HepG2 (cell line): Measurements from ENCODE around the gene BCO1. TPM values are rescaled to one million over a fixed set of nuclear protein-coding genes. Genes with fewer than 3 reads are reported as not detected.

ENCODE experiments used
- ATAC-seq: fragments of 200-7000 bp; cut with Tn5 transposase; 3 replicates; pipeline ENCODE4 v1.9.1; 2020; ENCODE audit warnings: mild to moderate bottlenecking, moderate library complexity
- BruUV-seq: library from RNA; stranded (reverse); fragments of 400-500 nt; replicated peaks from 2 replicates; lab custom pipeline; 2021; lab: Mats Ljungman, UMichigan
- CTCF ChIA-PET: fragments of 300-600 bp; formaldehyde crosslinking; extraction: SDS; loops from one replicate; lab custom pipeline; 2021; ENCODE audit warnings: low total read pairs, inconsistent platforms, low intra/inter-chr PET ratio; lab: Yijun Ruan, JAX
- POLR2A ChIA-PET: fragments of 350-600 bp; sonication (Branson Sonifier 250); formaldehyde crosslinking; loops from one replicate; lab custom pipeline; 2020; ENCODE audit warnings: antibody characterized with exemption, inconsistent platforms; lab: Yijun Ruan, JAX
- DNase-seq: peaks from one replicate; pipeline ENCODE4 v3.0.0-alpha.2; 2015; ENCODE audit warnings: low spot score
- FAIRE-seq: peaks from 3 replicates; lab custom pipeline; 2011; peaks lifted over from hg19 to GRCh38; lab: Jason Lieb, UNC
- H2AFZ ChIP-seq: one replicate; pipeline ENCODE4 v1.6.1; 2011; ENCODE audit warnings: low read length, inconsistent platforms
- H3K27ac ChIP-seq: fragments of 300-600 bp; 3 replicates; pipeline ENCODE4 v1.8.0; 2011; ENCODE audit warnings: mixed run types, mild to moderate bottlenecking, mixed read lengths, low read length, inconsistent platforms; ENCODE audit not compliant: insufficient read depth; ENCODE audit errors: extremely low read length
- H3K27me3 ChIP-seq, 2 experiments: fragments of 200-600 bp in 1 of 2; 2 replicates in 1 of 2; 3 replicates in 1 of 2; pipeline versions ENCODE4 v1.6.0 to v1.8.0; 2011; ENCODE audit warnings: low read length in 2 of 2, mild to moderate bottlenecking in 2 of 2, moderate library complexity in 2 of 2, inconsistent platforms in 1 of 2; ENCODE audit not compliant: insufficient read depth in 2 of 2, control insufficient read depth in 1 of 2
- H3K36me3 ChIP-seq, 2 experiments: fragments of 200-600 bp in 1 of 2; replicated peaks in 1 of 2; 2 replicates in 1 of 2; 3 replicates in 1 of 2; pipeline versions ENCODE4 v1.5.1 to v1.8.0; 2011; ENCODE audit warnings: low read length in 2 of 2, inconsistent platforms in 1 of 2; ENCODE audit not compliant: insufficient read depth in 2 of 2, control insufficient read depth in 1 of 2
- H3K4me1 ChIP-seq: 2 replicates; pipeline ENCODE4 v1.5.1; 2012; ENCODE audit warnings: low read length, inconsistent platforms; ENCODE audit not compliant: insufficient read depth
- H3K4me2 ChIP-seq: 2 replicates; pipeline ENCODE4 v1.6.0; 2011; ENCODE audit warnings: low read depth, low read length, inconsistent platforms
- H3K4me3 ChIP-seq, 3 experiments: fragments of 200-600 bp in 1 of 3; sonication (generic), shearing (Covaris generic) in 1 of 3; replicated peaks in 1 of 3; 2 replicates each; pipeline ENCODE4 v1.5.1; 2011 to 2016; ENCODE audit warnings: low read length in 3 of 3, inconsistent platforms in 2 of 3, low read depth in 2 of 3, mild to moderate bottlenecking in 2 of 3, control low read depth in 1 of 3, mixed read lengths in 1 of 3; ENCODE audit not compliant: insufficient read depth in 1 of 3
- H3K79me2 ChIP-seq: one replicate; pipeline ENCODE4 v1.6.1; 2011; ENCODE audit warnings: low read length, inconsistent platforms; ENCODE audit not compliant: insufficient read depth
- H3K9ac ChIP-seq: 2 replicates; pipeline ENCODE4 v1.6.0; 2011; ENCODE audit warnings: mild to moderate bottlenecking, low read depth, low read length, inconsistent platforms; ENCODE audit not compliant: insufficient read depth
- H3K9me3 ChIP-seq: 2 replicates; pipeline ENCODE4 v1.5.1; 2012; ENCODE audit warnings: mild to moderate bottlenecking, low read length
- H4K20me1 ChIP-seq: 2 replicates; pipeline ENCODE4 v1.6.0; 2011; ENCODE audit warnings: inconsistent platforms, mild to moderate bottlenecking, low read length, moderate library complexity; ENCODE audit not compliant: insufficient read depth
- EHMT2 ChIP-seq: fragments of 200-600 bp; sonication (generic); IDR thresholded peaks from 2 replicates; pipeline ENCODE4 v1.7.0; 2017; ENCODE audit warnings: antibody characterized with exemption, low read depth, low read length, borderline replicate concordance
- ELF4 ChIP-seq: sonication (generic); formaldehyde crosslinking; IDR thresholded peaks from 2 replicates; pipeline ENCODE4 v1.5.0; 2020; ENCODE audit warnings: missing genetic modification reagents, mild to moderate bottlenecking, moderate library complexity, borderline replicate concordance
- HNRNPL ChIP-seq: fragments of 200-400 bp; formaldehyde crosslinking; IDR thresholded peaks from 2 replicates; pipeline ENCODE4 v1.6.1; 2017; ENCODE audit warnings: mild to moderate bottlenecking, low read depth, low read length
- KMT2A ChIP-seq: sonication (generic); formaldehyde crosslinking; IDR thresholded peaks from 2 replicates; pipeline ENCODE4 v1.4.0; 2020; ENCODE audit warnings: missing genetic modification reagents
- MAFF ChIP-seq: IDR thresholded peaks from 2 replicates; pipeline ENCODE4 v1.6.1; 2011; ENCODE audit warnings: low read depth, low read length, improper control_type of control experiment
- MAFK ChIP-seq, 2 experiments: IDR thresholded peaks in 1 of 2; conservative IDR thresholded peaks in 1 of 2; 2 replicates each; pipeline ENCODE4 v1.6.1; 2011; ENCODE audit warnings: improper control_type of control experiment in 2 of 2, low read length in 2 of 2
- PHF21A ChIP-seq: sonication (generic); formaldehyde crosslinking; IDR thresholded peaks from 2 replicates; pipeline ENCODE4 v1.5.0; 2020; ENCODE audit warnings: mild to moderate bottlenecking, missing genetic modification reagents
- RCOR2 ChIP-seq: IDR thresholded peaks from 2 replicates; pipeline ENCODE4 v1.6.1; 2016; ENCODE audit warnings: missing biosample characterization, missing genetic modification reagents
- ZNF512B ChIP-seq: sonication (generic); formaldehyde crosslinking; IDR thresholded peaks from 2 replicates; pipeline ENCODE4 v1.5.1; 2020; ENCODE audit warnings: missing genetic modification reagents, mild to moderate bottlenecking, borderline replicate concordance
- ZSCAN12 ChIP-seq: sonication (generic); formaldehyde crosslinking; IDR thresholded peaks from 2 replicates; pipeline ENCODE4 v1.9.0; 2021; ENCODE audit warnings: mild to moderate bottlenecking, missing genetic modification reagents
- WGBS: methylation state at CpG from one replicate; pipeline ENCODE4 v1.1.6; 2017; ENCODE audit warnings: low lambda C conversion rate; 5-methylcytosine and 5-hydroxymethylcytosine counted together
- in situ Hi-C: cut with HindIII; loops from 2 replicates; pipeline ENCODE4 v1.10.0; 2017; ENCODE audit warnings: low pct_unique_long_range_greater_than_20kb; ENCODE audit not compliant: extremely low pct_ligation_motif_present
- intact Hi-C: fragments of 100-400 bp; cut with micrococcal nuclease; formaldehyde crosslinking; loops from one replicate; pipeline ENCODE4 v1.10.0; 2022; ENCODE audit not compliant: unreplicated experiment
- polyA plus RNA-seq, 8 experiments: library from polyadenylated mRNA; depleted of rRNA in 3 of 8; stranded (reverse) in 7 of 8; unstranded in 1 of 8; fragments of >200 nt; fragmentation: Illumina TruSeq in 4 of 8; extraction: Trizol in 4 of 8; gene quantifications; 2 replicates each; pipeline versions ENCODE4 v1.2.1 to v1.2.3, GENCODE V29; 2011 to 2016; ENCODE audit warnings: low read depth in 4 of 8, missing spikeins in 1 of 8, mixed read lengths in 1 of 8; ENCODE audit not compliant: insufficient read depth in 1 of 8
- total RNA-seq, 5 experiments: library from RNA; depleted of rRNA; stranded (reverse); fragments of >200 nt; fragmentation: Illumina TruSeq; extraction: Trizol; gene quantifications; 2 replicates each; pipeline ENCODE4 v1.2.3, GENCODE V29; 2016; ENCODE audit warnings: low read depth in 1 of 5
- TF ChIP-seq, protein P1 (sequence below): sonication (generic); formaldehyde crosslinking; IDR thresholded peaks from 2 replicates; pipeline ENCODE4 v1.9.0; 2022; ENCODE audit warnings: missing genetic modification reagents, mild to moderate bottlenecking, borderline replicate concordance

Gene BCO1
- total and polyA plus RNA-seq, 2 of the 13 experiments (the other 11 are each of a cell fraction or from before 2014, with no cell fraction given): 0.11 TPM; not detected in 1

DNA sequence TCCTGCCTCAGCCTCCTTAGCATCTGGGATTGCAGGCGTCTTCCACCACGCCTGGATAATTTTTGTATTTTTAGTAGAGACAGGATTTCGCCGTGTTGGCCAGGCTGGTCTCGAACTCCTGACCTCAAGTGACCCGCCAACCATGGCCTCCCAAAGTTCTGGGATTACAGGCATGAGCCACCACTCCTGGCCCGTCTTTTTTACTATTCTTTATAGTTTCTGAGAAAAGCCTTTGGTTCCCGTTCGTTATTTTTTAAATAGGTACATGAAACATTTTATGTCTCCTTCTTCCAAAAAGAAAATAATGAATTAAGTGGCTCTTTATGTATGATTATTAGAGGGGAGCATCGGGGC lies 570 bp upstream of the BCO1 start:
- H4K20me1 ChIP-seq: no peaks in the 10 kb centered on the region
- peaks cover 0 to 11% of the 10 kb centered on the region in 2 experiments; a peak in 1 of 5 replicates for H3K27me3 ChIP-seq
- no peak for ATAC-seq
- H3K4me3 ChIP-seq: peak overlapping the region; percentile 34 to 69 (median 56)
- no peaks in the 10 kb centered on the region for H3K36me3 ChIP-seq
- WGBS: 14% methylated on average over 10 of the region's 10 CpGs
- no peaks in the 10 kb centered on the region for H3K79me2 ChIP-seq
- in situ Hi-C loops (no loop called here), intact Hi-C loops (no loop called here)
- H3K9me3 ChIP-seq: no peaks in the 10 kb centered on the region
- BruUV-seq: no TSS peak
- H3K27ac ChIP-seq: no peak overlapping the region
- ChIA-PET POLR2A (no interaction called here), CTCF (no interaction called here)
- FAIRE-seq: no peak
- no peak overlapping the region for H3K9ac ChIP-seq
- peaks cover 19% of the 10 kb centered on the region for H3K4me1 ChIP-seq
- no peak for DNase-seq
- H2AFZ ChIP-seq: peak overlapping the region; percentile 59
- H3K4me2 ChIP-seq: peak overlapping the region; percentile 96
- TF ChIP-seq RCOR2 (CRISPR knock-in tag) (no peak), PHF21A (0 out of 2 replicates have a peak, but pooled peaks have one; percentile 27), ELF4 (CRISPR knock-in tag) (0 out of 2 replicates have a peak, but pooled peaks have one; percentile 37)

GRCh38 chr16:81239367-81240121 lies 1.1 kb downstream of the BCO1 start:
- H3K36me3 ChIP-seq: no peaks in the 10 kb centered on the region
- FAIRE-seq (no peak), ATAC-seq (no peak), DNase-seq (no peak)
- ChIA-PET CTCF (no interaction called here), POLR2A (no interaction called here)
- no peak overlapping the region for H3K4me2 ChIP-seq
- no peaks in the 10 kb centered on the region for H3K9me3 ChIP-seq
- in situ Hi-C loops: no loop called here
- no peaks in the 10 kb centered on the region for H3K79me2 ChIP-seq
- intact Hi-C loops: no loop called here
- H2AFZ ChIP-seq: no peak overlapping the region
- H3K27ac ChIP-seq: no peak overlapping the region
- BruUV-seq: no TSS peak
- no peak overlapping the region for H3K9ac ChIP-seq
- peaks cover 19% of the 10 kb centered on the region for H3K4me1 ChIP-seq
- peaks cover 0 to 16% of the 10 kb centered on the region in 2 experiments; a peak in 2 of 5 replicates for H3K27me3 ChIP-seq
- no peak overlapping the region for H3K4me3 ChIP-seq
- TF ChIP-seq, protein P1, sequence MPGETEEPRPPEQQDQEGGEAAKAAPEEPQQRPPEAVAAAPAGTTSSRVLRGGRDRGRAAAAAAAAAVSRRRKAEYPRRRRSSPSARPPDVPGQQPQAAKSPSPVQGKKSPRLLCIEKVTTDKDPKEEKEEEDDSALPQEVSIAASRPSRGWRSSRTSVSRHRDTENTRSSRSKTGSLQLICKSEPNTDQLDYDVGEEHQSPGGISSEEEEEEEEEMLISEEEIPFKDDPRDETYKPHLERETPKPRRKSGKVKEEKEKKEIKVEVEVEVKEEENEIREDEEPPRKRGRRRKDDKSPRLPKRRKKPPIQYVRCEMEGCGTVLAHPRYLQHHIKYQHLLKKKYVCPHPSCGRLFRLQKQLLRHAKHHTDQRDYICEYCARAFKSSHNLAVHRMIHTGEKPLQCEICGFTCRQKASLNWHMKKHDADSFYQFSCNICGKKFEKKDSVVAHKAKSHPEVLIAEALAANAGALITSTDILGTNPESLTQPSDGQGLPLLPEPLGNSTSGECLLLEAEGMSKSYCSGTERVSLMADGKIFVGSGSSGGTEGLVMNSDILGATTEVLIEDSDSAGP: no peak
- no peak for TF ChIP-seq ZSCAN12 (CRISPR knock-in tag)
- no peak for TF ChIP-seq HNRNPL
- no peak for TF ChIP-seq KMT2A (CRISPR knock-in tag)
- no peak for TF ChIP-seq EHMT2
- TF ChIP-seq MAFF: peak; percentile 82
- peak; percentile 79 to 87 for TF ChIP-seq MAFK (conservative IDR thresholded peaks at IDR 0.05 in 1 of 2, IDR thresholded peaks at IDR 0.05 in 1 of 2; ENCODE audit: low read length in 2 of 2)
- TF ChIP-seq ZNF512B: no peak
- no peaks in the 10 kb centered on the region for H4K20me1 ChIP-seq
- WGBS: 42% methylated on average over 9 of the region's 9 CpGs
